H1 (cell line): ENCODE data around the gene PLEKHM3. TPM values are rescaled to one million over a fixed set of nuclear protein-coding genes. Genes with fewer than 3 reads are reported as not detected.

Experiments
- CTCF ChIA-PET: fragments of 300-600 bp; sonication (Branson Sonifier 250); formaldehyde crosslinking; loops from one replicate; lab custom pipeline; 2021; ENCODE audit not compliant: partially characterized antibody; lab: Charles Lee
- POLR2A ChIA-PET: fragments of 300-600 bp; sonication (Branson Sonifier 250); formaldehyde crosslinking; loops from one replicate; lab custom pipeline; 2021; ENCODE audit warnings: inconsistent platforms; ENCODE audit not compliant: partially characterized antibody; lab: Charles Lee
- DNase-seq, 2 experiments: peaks; one replicate each; pipeline versions ENCODE4 v3.0.0 to v3.0.0-alpha.2; 2010 to 2022; ENCODE audit warnings: low spot score in 2 of 2, low read depth in 1 of 2, mixed read lengths in 1 of 2
- FAIRE-seq: peaks from 2 replicates; lab custom pipeline; 2011; peaks lifted over from hg19 to GRCh38; lab: Jason Lieb, UNC
- H2AFZ ChIP-seq: 2 replicates; pipeline ENCODE4 v1.8.1; 2012; ENCODE audit warnings: low read length, inconsistent platforms
- H2AK5ac ChIP-seq: 2 replicates; pipeline ENCODE4 v1.6.1; 2013; ENCODE audit warnings: low read depth, low read length
- H2BK120ac ChIP-seq: replicated peaks from 2 replicates; pipeline ENCODE3; 2013; ENCODE audit warnings: low read depth, low read length, inconsistent platforms
- H2BK12ac ChIP-seq: 2 replicates; pipeline ENCODE4 v1.6.1; 2013; ENCODE audit warnings: low read depth, low read length
- H2BK15ac ChIP-seq: 2 replicates; pipeline ENCODE4 v1.6.1; 2013; ENCODE audit warnings: low read length
- H2BK20ac ChIP-seq: 2 replicates; pipeline ENCODE4 v1.6.1; 2013; ENCODE audit warnings: low read length
- H2BK5ac ChIP-seq: 2 replicates; pipeline ENCODE4 v1.6.1; 2013; ENCODE audit warnings: low read depth, low read length
- H3K14ac ChIP-seq: 2 replicates; pipeline ENCODE4 v1.6.1; 2013; ENCODE audit warnings: inconsistent platforms; ENCODE audit not compliant: insufficient read length
- H3K18ac ChIP-seq: 2 replicates; pipeline ENCODE4 v1.6.1; 2013; ENCODE audit warnings: low read length; ENCODE audit errors: extremely low read depth
- H3K23ac ChIP-seq: 2 replicates; pipeline ENCODE4 v1.6.1; 2013; ENCODE audit warnings: inconsistent platforms; ENCODE audit not compliant: insufficient read length
- H3K23me2 ChIP-seq: 2 replicates; pipeline ENCODE4 v1.6.1; 2013; ENCODE audit warnings: low read depth, low read length
- H3K27ac ChIP-seq: 2 replicates; pipeline ENCODE4 v1.6.1; 2011; ENCODE audit warnings: low read depth, low read length, inconsistent platforms
- H3K27me3 ChIP-seq, 4 experiments: replicated peaks in 1 of 4; 1 replicate in 1 of 4; 2 replicates in 3 of 4; pipeline versions ENCODE4 v1.6.1 to v1.8.1; 2011 to 2013; ENCODE audit warnings: low read length in 3 of 4, mild to moderate bottlenecking in 3 of 4, inconsistent platforms in 2 of 4, mixed read lengths in 2 of 4, moderate library complexity in 1 of 4; ENCODE audit not compliant: control insufficient read depth in 3 of 4, insufficient read depth in 3 of 4; ENCODE audit errors: extremely low read depth in 1 of 4
- H3K36me3 ChIP-seq, 4 experiments: 2 replicates each; pipeline versions ENCODE4 v1.6.1 to v1.8.1; 2011 to 2013; ENCODE audit warnings: mild to moderate bottlenecking in 4 of 4, low read length in 3 of 4, moderate library complexity in 2 of 4, control low read depth in 1 of 4, inconsistent platforms in 1 of 4; ENCODE audit not compliant: insufficient read depth in 4 of 4, control insufficient read depth in 2 of 4
- H3K4ac ChIP-seq: replicated peaks from 2 replicates; pipeline ENCODE3; 2013; ENCODE audit warnings: low read length, low read depth, mixed read lengths, inconsistent platforms; ENCODE audit not compliant: insufficient read length
- H3K4me1 ChIP-seq, 4 experiments: replicated peaks in 1 of 4; 1 replicate in 1 of 4; 2 replicates in 3 of 4; pipeline versions ENCODE4 v1.6.1 to v1.8.1; 2011 to 2013; ENCODE audit warnings: low read length in 3 of 4, inconsistent platforms in 2 of 4, mixed read lengths in 1 of 4; ENCODE audit not compliant: insufficient read depth in 4 of 4, control insufficient read depth in 3 of 4
- H3K4me2 ChIP-seq, 2 experiments: 2 replicates each; pipeline versions ENCODE4 v1.6.1 to v1.8.1; 2011 to 2013; ENCODE audit warnings: low read depth in 2 of 2, low read length in 2 of 2, control low read depth in 1 of 2, inconsistent platforms in 1 of 2, mild to moderate bottlenecking in 1 of 2; ENCODE audit not compliant: insufficient read depth in 1 of 2
- H3K4me3 ChIP-seq, 4 experiments: fragments of 200-600, 300-600 bp in 1 of 4; sonication (generic), shearing (Covaris generic), sonication (Bioruptor Twin) in 1 of 4; 2 replicates each; pipeline versions ENCODE4 v1.5.1 to v1.8.1; 2011 to 2016; ENCODE audit warnings: low read length in 4 of 4, low read depth in 3 of 4, control low read depth in 2 of 4, inconsistent platforms in 2 of 4, mild to moderate bottlenecking in 2 of 4, mixed read lengths in 1 of 4, moderate library complexity in 1 of 4; ENCODE audit not compliant: insufficient read depth in 2 of 4; ENCODE audit errors: extremely low read depth in 1 of 4
- H3K56ac ChIP-seq: replicated peaks from 2 replicates; pipeline ENCODE3; 2013; ENCODE audit warnings: low read depth, mild to moderate bottlenecking, mixed read lengths, low read length, inconsistent platforms; ENCODE audit not compliant: insufficient read length
- H3K79me1 ChIP-seq: 2 replicates; pipeline ENCODE4 v1.6.1; 2013; ENCODE audit warnings: low read depth, low read length, control low read depth
- H3K79me2 ChIP-seq, 2 experiments: 2 replicates each; pipeline versions ENCODE4 v1.6.1 to v1.8.1; 2012 to 2013; ENCODE audit warnings: low read length in 2 of 2, mild to moderate bottlenecking in 2 of 2, inconsistent platforms in 1 of 2; ENCODE audit not compliant: insufficient read depth in 2 of 2, control insufficient read depth in 1 of 2
- H3K9ac ChIP-seq, 4 experiments: replicated peaks in 1 of 4; 1 replicate in 1 of 4; 2 replicates in 3 of 4; pipeline versions ENCODE4 v1.6.1 to v1.8.1; 2011 to 2013; ENCODE audit warnings: low read depth in 3 of 4, low read length in 3 of 4, control low read depth in 2 of 4, mild to moderate bottlenecking in 2 of 4, moderate library complexity in 2 of 4, inconsistent platforms in 1 of 4; ENCODE audit errors: extremely low read depth in 1 of 4
- H3K9me3 ChIP-seq, 2 experiments: 2 replicates each; pipeline versions ENCODE4 v1.6.1 to v1.8.1; 2012 to 2013; ENCODE audit warnings: mild to moderate bottlenecking in 2 of 2, moderate library complexity in 2 of 2, control low read depth in 1 of 2, inconsistent platforms in 1 of 2, low read depth in 1 of 2, low read length in 1 of 2, mixed read lengths in 1 of 2; ENCODE audit not compliant: insufficient read depth in 2 of 2
- H4K20me1 ChIP-seq, 2 experiments: replicated peaks in 1 of 2; 2 replicates each; pipeline versions ENCODE3 to v1.8.1; 2011 to 2013; ENCODE audit warnings: inconsistent platforms in 2 of 2, low read length in 2 of 2, mild to moderate bottlenecking in 1 of 2; ENCODE audit not compliant: insufficient read depth in 2 of 2, control insufficient read depth in 1 of 2
- H4K5ac ChIP-seq: 2 replicates; pipeline ENCODE4 v1.6.1; 2013; ENCODE audit warnings: low read length, low read depth, mixed read lengths, inconsistent platforms; ENCODE audit not compliant: insufficient read length
- H4K8ac ChIP-seq: 2 replicates; pipeline ENCODE4 v1.8.0; 2013; ENCODE audit warnings: mild to moderate bottlenecking, moderate library complexity, low read length, inconsistent platforms; ENCODE audit not compliant: insufficient read depth; ENCODE audit errors: extremely low read depth
- H4K91ac ChIP-seq: replicated peaks from 2 replicates; pipeline ENCODE3; 2013; ENCODE audit warnings: low read length, mixed read lengths, inconsistent platforms; ENCODE audit not compliant: insufficient read length
- ASH2L ChIP-seq: fragments of 200-600, 300-600 bp; sonication (generic); IDR thresholded peaks from one replicate; pipeline ENCODE4 v1.7.1; 2017; ENCODE audit warnings: low read length
- BACH1 ChIP-seq: IDR thresholded peaks from 2 replicates; pipeline ENCODE4 v1.6.1; 2012; ENCODE audit warnings: low read length, improper control_type of control experiment
- CREB1 ChIP-seq: IDR thresholded peaks from 2 replicates; pipeline ENCODE4 v1.6.1; 2012; ENCODE audit warnings: inconsistent platforms
- CTBP2 ChIP-seq: IDR thresholded peaks from 2 replicates; pipeline ENCODE4 v1.7.0; 2011; ENCODE audit warnings: borderline replicate concordance, mild to moderate bottlenecking, moderate library complexity, mixed read lengths, low read length; ENCODE audit not compliant: insufficient read depth, insufficient read length
- EP300 ChIP-seq, 2 experiments: IDR thresholded peaks; 1 replicate in 1 of 2; 2 replicates in 1 of 2; pipeline ENCODE4 v1.6.1; 2011 to 2012; ENCODE audit warnings: low read depth in 2 of 2, low read length in 2 of 2, mild to moderate bottlenecking in 2 of 2, borderline replicate concordance in 1 of 2, inconsistent platforms in 1 of 2, moderate library complexity in 1 of 2
- GTF2F1 ChIP-seq: IDR thresholded peaks from 2 replicates; pipeline ENCODE4 v1.6.1; 2012; ENCODE audit warnings: low read depth, low read length, improper control_type of control experiment, borderline replicate concordance
- JUN ChIP-seq: IDR thresholded peaks from 2 replicates; pipeline ENCODE4 v1.6.1; 2011; ENCODE audit warnings: low read depth, mild to moderate bottlenecking, improper control_type of control experiment, low read length
- KDM1A ChIP-seq: fragments of 200-600, 300-600 bp; sonication (generic); IDR thresholded peaks from 2 replicates; pipeline ENCODE4 v1.7.1; 2016; ENCODE audit warnings: mild to moderate bottlenecking, low read length, borderline replicate concordance
- PHF8 ChIP-seq: fragments of 200-600 bp; sonication (generic); conservative IDR thresholded peaks from 2 replicates; pipeline ENCODE4 v1.7.1; 2012; ENCODE audit warnings: low read depth, mild to moderate bottlenecking, inconsistent platforms, low read length, moderate library complexity
- RNF2 ChIP-seq: fragments of 200-900, 300-1000 bp; sonication (generic); IDR thresholded peaks from 2 replicates; pipeline ENCODE4 v1.7.1; 2016; ENCODE audit warnings: borderline replicate concordance, low read depth, mild to moderate bottlenecking, antibody characterized with exemption, low read length; ENCODE audit not compliant: poor library complexity, severe bottlenecking; ENCODE audit errors: missing control alignments
- SIRT6 ChIP-seq: IDR thresholded peaks from one replicate; pipeline ENCODE4 v1.7.1; 2012; ENCODE audit warnings: low read length, inconsistent platforms
- SRF ChIP-seq: IDR thresholded peaks from 2 replicates; pipeline ENCODE4 v1.6.1; 2011; ENCODE audit warnings: mild to moderate bottlenecking, low read depth, low read length, moderate library complexity
- SUZ12 ChIP-seq: fragments of 200-600 bp; sonication (generic); IDR thresholded peaks from 2 replicates; pipeline ENCODE4 v1.6.1; 2012; ENCODE audit warnings: mild to moderate bottlenecking, inconsistent platforms, low read length, moderate library complexity, mixed read lengths
- WGBS, 2 experiments: shearing (Covaris generic) in 1 of 2; methylation state at CpG; one replicate each; pipeline versions ENCODE4 v1.1.6 to v1.1.7; 2013 to 2015; ENCODE audit warnings: low lambda C conversion rate in 2 of 2, mixed read lengths in 2 of 2, inconsistent platforms in 1 of 2, low coverage in 1 of 2, missing lambda C conversion rate in 1 of 2; ENCODE audit not compliant: insufficient replicate concordance in 2 of 2, insufficient coverage in 1 of 2, insufficient read length in 1 of 2; ENCODE audit errors: extremely low coverage in 1 of 2, missing lambda C conversion rate in 1 of 2; 5-methylcytosine and 5-hydroxymethylcytosine counted together
- polyA plus RNA-seq, 7 experiments: library from polyadenylated mRNA; depleted of rRNA in 3 of 7; stranded (reverse) in 5 of 7; unstranded in 2 of 7; fragments of >200 nt in 5 of 7; fragments of 200-250 nt in 2 of 7; gene quantifications; 1 replicate in 5 of 7; 2 replicates in 1 of 7; 4 replicates in 1 of 7; pipeline versions ENCODE4 v1.2.1 to v1.2.3, GENCODE V29; 2011 to 2013; ENCODE audit warnings: missing spikeins in 2 of 7, mixed read lengths in 2 of 7
- total RNA-seq: library from RNA; stranded (reverse); fragmentation: NEBNext Ultra II Directional; extraction: Animal tissue kit (Norgen Biotek cat#: 25700); gene quantifications from 2 replicates; pipeline ENCODE4 v1.2.1, GENCODE V29; 2021

The PLEKHM3 gene
- total and polyA plus RNA-seq, 2 of the 8 experiments (the other 6 are each of a cell fraction or from before 2014, with no cell fraction given), result 2.3 to 5.8 TPM

- Histone ChIP-seq H2BK12ac (peak overlapping the region; percentile 91), H2AFZ (no peak overlapping the region), H3K4me1 (peaks cover 12 to 37% (median 33%) of the 10 kb centered on the region in 4 experiments), H3K23me2 (no peaks in the 10 kb centered on the region), H3K9ac (no peak overlapping the region), H3K4me2 (peak overlapping the region in 1 of 2 experiments; percentile 2; a peak in 1 of 4 replicates), H2BK5ac (peak overlapping the region; percentile 75; the same call in 1 of the 2 replicates), H3K36me3 (no peaks in the 10 kb centered on the region), H3K27me3 (no peaks in the 10 kb centered on the region), H3K18ac (peak overlapping the region; percentile 80)
- POLR2A ChIA-PET, result interaction anchor here (3.0 kb wide), 1 partner anchor 151 kb away, joined by 11 read pairs; no protein-coding TSS in a partner anchor
- CTCF ChIA-PET, result interaction anchor here (0.9 to 6.7 kb wide), 12 partner anchors 9 to 146 kb away, joined by 4 to 43 read pairs (median 9); no protein-coding TSS in a partner anchor
- no peak for DNase-seq
- peak; percentile 62 for FAIRE-seq
- TF ChIP-seq KDM1A (no peak), CTBP2 (no peak), JUN (no peak), PHF8 (no peak), ASH2L (no peak), SRF (no peak), BACH1 (no peak), SIRT6 (no peak), CREB1 (no peak), SUZ12 (no peak), EP300 (IDR thresholded peaks at IDR 0.05; ENCODE audit: borderline replicate concordance in 1 of 2, low read depth in 2 of 2, low read length in 2 of 2) (no peak), RNF2 (no peak), GTF2F1 (no peak)
- TF ChIP-seq, all 59 proteins: peak for 0
- Histone ChIP-seq H4K5ac (no peak overlapping the region), H3K14ac (no peak overlapping the region), H3K79me1 (no peaks in the 10 kb centered on the region), H2BK20ac (peak overlapping the region; percentile 92), H3K79me2 (no peaks in the 10 kb centered on the region), H3K4ac (peak overlapping the region; percentile 11), H3K23ac (no peak overlapping the region), H3K56ac (no peak overlapping the region), H4K20me1 (no peaks in the 10 kb centered on the region), H2BK120ac (peak overlapping the region; percentile 66), H2AK5ac (no peak overlapping the region), H4K8ac (no peak overlapping the region), H3K27ac (no peak overlapping the region), H2BK15ac (no peak overlapping the region; the same call in 1 of the 2 replicates), H4K91ac (peak overlapping the region; percentile 59), H3K9me3 (no peaks in the 10 kb centered on the region), H3K4me3 (no peak overlapping the region)
- 86% methylated on average over 5 of the region's 5 CpGs; no CpG with 5 or more reads in 1 of the 2 experiments for WGBS, 2 experiments
Measured at GRCh38 chr2:207895274-207895860, 130.0 kb downstream of the PLEKHM3 start.
